Measurements from ENCODE around the gene FXYD1. TPM values are rescaled to one million over a fixed set of nuclear protein-coding genes. Genes with fewer than 3 reads are reported as not detected.
"Not testable (repeated sequence)": the region's sequence is repeated elsewhere in the genome, so short reads cannot be mapped to it uniquely, and the experiment has no call there.

FXYD1 gene
- total RNA-seq, 2 donors from 2014 or later = not detected

GRCh38 chr19:35125270-35125717, 13.3 kb upstream of the FXYD1 start:
- Mint-ChIP-seq H3K27me3 (no peaks in the 10 kb centered on the region), H3K4me3 (peak overlapping the region; percentile 30), H3K4me1 (ENCODE audit: low read depth in 2 of 2) (peaks cover 10 to 15% of the 10 kb centered on the region in 2 donors), H3K27ac (peak overlapping the region in 1 of 2 donors; percentile 58), H3K9me3 (no peaks in the 10 kb centered on the region), H3K36me3 (no peaks in the 10 kb centered on the region)
- DNase-seq (ENCODE audit: low spot score) (no peak), ATAC-seq (no peak)

GRCh38 chr19:35125749-35126623, 12.6 kb upstream of the FXYD1 start:
- H3K4me1 Mint-ChIP-seq (ENCODE audit: low read depth in 2 of 2) = peaks cover 10 to 15% of the 10 kb centered on the region in 2 donors
- peak overlapping the region in 1 of 2 donors; percentile 58 for H3K27ac Mint-ChIP-seq
- no peaks in the 10 kb centered on the region for H3K36me3 Mint-ChIP-seq
- DNase-seq (ENCODE audit: low spot score) (no peak), ATAC-seq (no peak)
- no peaks in the 10 kb centered on the region for H3K9me3 Mint-ChIP-seq
- H3K4me3 Mint-ChIP-seq = peak overlapping the region; percentile 30
- H3K27me3 Mint-ChIP-seq = no peaks in the 10 kb centered on the region

GRCh38 chr19:35126624-35126959, 12.0 kb upstream of the FXYD1 start:
- DNase-seq (ENCODE audit: low spot score) (no peak), ATAC-seq (no peak)
- Mint-ChIP-seq H3K27me3 (no peaks in the 10 kb centered on the region), H3K27ac (no peak overlapping the region), H3K9me3 (no peaks in the 10 kb centered on the region), H3K36me3 (no peaks in the 10 kb centered on the region), H3K4me3 (no peak overlapping the region), H3K4me1 (ENCODE audit: low read depth in 2 of 2) (peaks cover 10 to 15% of the 10 kb centered on the region in 2 donors)

GRCh38 chr19:35127871-35128270, 10.8 kb upstream of the FXYD1 start:
- no peak for ATAC-seq
- H3K27ac Mint-ChIP-seq = no peak overlapping the region

GRCh38 chr19:35128398-35129057, 10.1 kb upstream of the FXYD1 start:
- Mint-ChIP-seq H3K4me1 (ENCODE audit: low read depth in 2 of 2) (peaks cover 10 to 21% of the 10 kb centered on the region in 2 donors), H3K27ac (no peak overlapping the region), H3K36me3 (no peaks in the 10 kb centered on the region), H3K27me3 (no peaks in the 10 kb centered on the region), H3K9me3 (peaks cover 6% of the 10 kb centered on the region), H3K4me3 (no peak overlapping the region)
- DNase-seq (ENCODE audit: low spot score) = no peak
- ATAC-seq = no peak

More at GRCh38 chr19:35127871-35128270, 10.8 kb upstream of the FXYD1 start:
- Mint-ChIP-seq H3K27me3 (no peaks in the 10 kb centered on the region), H3K4me1 (ENCODE audit: low read depth in 2 of 2) (peaks cover 10 to 20% of the 10 kb centered on the region in 2 donors), H3K36me3 (no peaks in the 10 kb centered on the region), H3K4me3 (no peak overlapping the region), H3K9me3 (peaks cover 6% of the 10 kb centered on the region)
- no peak for DNase-seq (ENCODE audit: low spot score)

- H3K9me3 Mint-ChIP-seq; ATAC-seq; H3K4me3 Mint-ChIP-seq; H3K36me3 Mint-ChIP-seq; H3K27me3 Mint-ChIP-seq; H3K27ac Mint-ChIP-seq; DNase-seq (ENCODE audit: low spot score): not testable (repeated sequence)
- H3K4me1 Mint-ChIP-seq (ENCODE audit: low read depth in 2 of 2) = peaks cover 0 to 11% of the 10 kb centered on the region in 2 donors
Measured at GRCh38 chr19:35129724-35130274, 8.8 kb upstream of the FXYD1 start.

- Mint-ChIP-seq H3K27me3 (no peaks in the 10 kb centered on the region), H3K27ac (no peak overlapping the region), H3K9me3 (peaks cover 6% of the 10 kb centered on the region), H3K4me1 (ENCODE audit: low read depth in 2 of 2) (peaks cover 0 to 6% of the 10 kb centered on the region in 2 donors), H3K4me3 (no peak overlapping the region), H3K36me3 (no peaks in the 10 kb centered on the region)
- no peak for ATAC-seq
- DNase-seq (ENCODE audit: low spot score) = no peak
Measured at GRCh38 chr19:35130761-35131720, 7.6 kb upstream of the FXYD1 start.

GRCh38 chr19:35132254-35132653, 6.4 kb upstream of the FXYD1 start:
- H3K4me3 Mint-ChIP-seq = no peak overlapping the region
- H3K4me1 Mint-ChIP-seq (ENCODE audit: low read depth in 2 of 2) = peaks cover 0 to 9% of the 10 kb centered on the region in 2 donors
- H3K9me3 Mint-ChIP-seq = peaks cover 6% of the 10 kb centered on the region
- H3K27ac Mint-ChIP-seq = no peak overlapping the region
- H3K27me3 Mint-ChIP-seq = no peaks in the 10 kb centered on the region
- DNase-seq (ENCODE audit: low spot score) (no peak), ATAC-seq (no peak)
- no peaks in the 10 kb centered on the region for H3K36me3 Mint-ChIP-seq

- no peak for ATAC-seq
Measured at GRCh38 chr19:35133826-35134225, 4.8 kb upstream of the FXYD1 start.

GRCh38 chr19:35134601-35135242, 3.9 kb upstream of the FXYD1 start, which contains the start of gene LGI4:
TSS of gene LGI4 (minus strand) at chr19:35135059. CDS start at chr19:35134680, 379 bp downstream.
- H3K4me1 Mint-ChIP-seq (ENCODE audit: low read depth in 2 of 2) = peaks cover 0 to 11% of the 10 kb centered on the region in 2 donors
- DNase-seq (ENCODE audit: low spot score) (no peak), ATAC-seq (no peak)
- H3K27me3 Mint-ChIP-seq = no peaks in the 10 kb centered on the region
- H3K4me3 Mint-ChIP-seq = no peak within 1 kb of the TSS
- H3K36me3 Mint-ChIP-seq = no peaks in the 10 kb centered on the region
- H3K9me3 Mint-ChIP-seq = peaks cover 6% of the 10 kb centered on the region
- H3K27ac Mint-ChIP-seq = no peak within 1 kb of the TSS

More at GRCh38 chr19:35133826-35134225, 4.8 kb upstream of the FXYD1 start:
- DNase-seq (ENCODE audit: low spot score) = no peak
- no peak overlapping the region for H3K27ac Mint-ChIP-seq
- H3K4me3 Mint-ChIP-seq = no peak overlapping the region
- no peaks in the 10 kb centered on the region for H3K36me3 Mint-ChIP-seq
- peaks cover 0 to 11% of the 10 kb centered on the region in 2 donors for H3K4me1 Mint-ChIP-seq (ENCODE audit: low read depth in 2 of 2)
- no peaks in the 10 kb centered on the region for H3K27me3 Mint-ChIP-seq
- H3K9me3 Mint-ChIP-seq = peaks cover 6% of the 10 kb centered on the region

GRCh38 chr19:35135389-35135909, 3.2 kb upstream of the FXYD1 start:
- Mint-ChIP-seq H3K4me1 (ENCODE audit: low read depth in 2 of 2) (peaks cover 1 to 12% of the 10 kb centered on the region in 2 donors), H3K4me3 (no peak overlapping the region), H3K27me3 (peaks cover under 1 to 1% of the 10 kb centered on the region in 2 donors), H3K9me3 (peaks cover 6% of the 10 kb centered on the region), H3K27ac (no peak overlapping the region), H3K36me3 (no peaks in the 10 kb centered on the region)
- peak; percentile 74 to 76 for ATAC-seq
- DNase-seq (ENCODE audit: low spot score) = no peak

- H3K27me3 Mint-ChIP-seq = peaks cover 6 to 9% of the 10 kb centered on the region in 2 donors
- no peaks in the 10 kb centered on the region for H3K36me3 Mint-ChIP-seq
- ATAC-seq (no peak), DNase-seq (ENCODE audit: low spot score) (no peak)
- no peak overlapping the region for H3K27ac Mint-ChIP-seq
- H3K4me3 Mint-ChIP-seq = no peak overlapping the region
- H3K9me3 Mint-ChIP-seq = peaks cover 6% of the 10 kb centered on the region
- peaks cover 9 to 18% of the 10 kb centered on the region in 2 donors for H3K4me1 Mint-ChIP-seq (ENCODE audit: low read depth in 2 of 2)
Measured at GRCh38 chr19:35136231-35136630, 2.4 kb upstream of the FXYD1 start.

Data from natural killer cell treated with Interleukin-12 subunit alpha and Interleukin-12 subunit beta and Interleukin-15 and Interleukin-18, amount 100 ng/mL, for 72 hours (primary cell).